Right lobe of liver (tissue), 6 donors: ENCODE results near the gene FAM151B. TPM values are rescaled to one million over a fixed set of nuclear protein-coding genes. Genes with fewer than 3 reads are reported as not detected.

Experiments used
- ATAC-seq, 4 donors: fragments of 200-7000 bp; cut with Tn5 transposase; one replicate each; pipeline ENCODE4 v1.9.1; 2020; ENCODE audit warnings: mild to moderate bottlenecking in 4 of 4, moderate library complexity in 4 of 4
- DNase-seq, 3 donors: peaks; one replicate each; pipeline ENCODE4 v3.0.0-alpha.2; 2020
- H3K27ac ChIP-seq, 3 donors: fragments of 200-600 bp; one replicate each; pipeline ENCODE4 v1.8.0; 2022
- H3K27me3 ChIP-seq, 2 donors: fragments of 200-600 bp; one replicate each; pipeline ENCODE4 v1.8.0; 2022
- H3K36me3 ChIP-seq, 4 donors: fragments of 200-600 bp; sonication (generic) in 1 of 4; one replicate each; pipeline versions ENCODE4 v1.5.1 to v1.8.0; 2017 to 2022; ENCODE audit warnings: control low read depth in 1 of 4
- H3K4me1 ChIP-seq, 4 donors: fragments of 200-600 bp; sonication (generic) in 1 of 4; one replicate each; pipeline versions ENCODE4 v1.5.1 to v1.8.0; 2017 to 2022; ENCODE audit warnings: control low read depth in 1 of 4
- H3K4me3 ChIP-seq, 3 donors: fragments of 200-600 bp; one replicate each; pipeline ENCODE4 v1.8.0; 2022
- H3K9me3 ChIP-seq, 4 donors: fragments of 200-600 bp; sonication (generic) in 1 of 4; one replicate each; pipeline versions ENCODE4 v1.5.1 to v1.8.0; 2017 to 2022; ENCODE audit warnings: control low read depth in 1 of 4
- CTCF ChIP-seq, 4 donors: fragments of 200-600 bp in 3 of 4; fragments of 450-650 bp in 1 of 4; IDR thresholded peaks; one replicate each; pipeline versions ENCODE4 v1.5.1 to v1.8.0; 2016 to 2022; ENCODE audit warnings: antibody characterized with exemption in 4 of 4, mild to moderate bottlenecking in 2 of 4
- POLR2A ChIP-seq: fragments of 450-650 bp; IDR thresholded peaks from one replicate; pipeline ENCODE4 v1.6.1; 2017; ENCODE audit warnings: antibody characterized with exemption, mild to moderate bottlenecking
- WGBS: methylation state at CpG from one replicate; pipeline ENCODE4 v1.1.6; 2018; ENCODE audit warnings: low coverage, low lambda C conversion rate; ENCODE audit not compliant: insufficient coverage; ENCODE audit errors: missing lambda C conversion rate; 5-methylcytosine and 5-hydroxymethylcytosine counted together
- intact Hi-C, 2 donors: fragments of 100-400 bp; cut with DNase I; formaldehyde crosslinking; loops; one replicate each; pipeline versions ENCODE4 v1.11.2 to v1.14.1; 2022
- total RNA-seq, 6 experiments: library from RNA; depleted of rRNA in 2 of 6; stranded (reverse); fragments of >200 nt in 2 of 6; fragmentation: NEBNext Ultra II Directional in 3 of 6; extraction: Animal tissue kit (Norgen Biotek cat#: 25700) in 3 of 6; gene quantifications; one replicate each; pipeline versions ENCODE4 v1.1.0 to v1.2.4, GENCODE V29; 2016 to 2023
- donor health status: DM: no; HTN: yes; CAD: no.
- donor health status: DM: no; HTN: no; CAD: no.
- donor health status: DM: no; HTN: no; CAD: no.
- donor health status: DM: no; HTN: yes; CAD: no.
- donor health status: DM: no; HTN: yes; CAD: no.

FAM151B gene
- total RNA-seq, 6 experiments from 2014 or later, result 0.81 to 1.6 (median 1.3) TPM

- intact Hi-C loops, result no loop called here
- Histone ChIP-seq H3K4me1 (no peaks in the 10 kb centered on the region), H3K9me3 (no peaks in the 10 kb centered on the region), H3K27ac (no peak overlapping the region), H3K27me3 (no peaks in the 10 kb centered on the region), H3K36me3 (no peaks in the 10 kb centered on the region), H3K4me3 (no peak overlapping the region)
- TF ChIP-seq CTCF (IDR thresholded peaks at IDR 0.05) (no peak), POLR2A (no peak)
- ATAC-seq (peak in 3 of 4 donors; percentile 39 to 79 (median 54)), DNase-seq (no peak)
- 9% methylated on average over 1 of the region's 1 CpG for WGBS
These were observed 16.9 kb downstream of the FAM151B start for GRCh38 chr5:80504833-80505232.

GRCh38 chr5:80507663-80508062 is 19.8 kb downstream of the FAM151B start:
- WGBS, result 90% methylated on average over 2 of the region's 3 CpGs
- H3K9me3 ChIP-seq, result no peaks in the 10 kb centered on the region
- intact Hi-C loops, result no loop called here

GRCh38 chr5:80508844-80509243 is 20.9 kb downstream of the FAM151B start:
- Histone ChIP-seq H3K27me3 (no peaks in the 10 kb centered on the region), H3K4me3 (no peak overlapping the region), H3K27ac (no peak overlapping the region), H3K9me3 (no peaks in the 10 kb centered on the region), H3K4me1 (no peaks in the 10 kb centered on the region), H3K36me3 (no peaks in the 10 kb centered on the region)
- intact Hi-C loops, result no loop called here
- 71% methylated on average over 6 of the region's 6 CpGs for WGBS
- ATAC-seq (no peak), DNase-seq (no peak)
- TF ChIP-seq POLR2A, result no peak
- no peak for TF ChIP-seq CTCF (IDR thresholded peaks at IDR 0.05)

More at GRCh38 chr5:80507663-80508062, 19.8 kb downstream of the FAM151B start:
- Histone ChIP-seq H3K4me1 (no peaks in the 10 kb centered on the region), H3K4me3 (no peak overlapping the region), H3K27ac (no peak overlapping the region), H3K27me3 (no peaks in the 10 kb centered on the region), H3K36me3 (no peaks in the 10 kb centered on the region)
- DNase-seq (no peak), ATAC-seq (no peak)
- TF ChIP-seq POLR2A, result no peak
- no peak for TF ChIP-seq CTCF (IDR thresholded peaks at IDR 0.05)

GRCh38 chr5:80509362-80509761 is 21.5 kb downstream of the FAM151B start:
- Histone ChIP-seq H3K4me1 (no peaks in the 10 kb centered on the region), H3K27ac (no peak overlapping the region), H3K27me3 (no peaks in the 10 kb centered on the region), H3K9me3 (no peaks in the 10 kb centered on the region), H3K36me3 (no peaks in the 10 kb centered on the region), H3K4me3 (no peak overlapping the region)
- no peak for TF ChIP-seq CTCF (IDR thresholded peaks at IDR 0.05)
- intact Hi-C loops, result no loop called here
- 89% methylated on average over 4 of the region's 4 CpGs for WGBS
- DNase-seq (no peak), ATAC-seq (no peak)

GRCh38 chr5:80516826-80517225 is 28.9 kb downstream of the FAM151B start:
- TF ChIP-seq CTCF (IDR thresholded peaks at IDR 0.05), result no peak
- no peak for TF ChIP-seq POLR2A
- H3K27me3 ChIP-seq, result no peaks in the 10 kb centered on the region
- ATAC-seq (no peak), DNase-seq (no peak)
- H3K4me3 ChIP-seq, result no peak overlapping the region
- no peaks in the 10 kb centered on the region for H3K4me1 ChIP-seq
- intact Hi-C loops, result no loop called here
- WGBS, result 87% methylated on average over 4 of the region's 4 CpGs
- H3K36me3 ChIP-seq, result no peaks in the 10 kb centered on the region
- no peak overlapping the region for H3K27ac ChIP-seq
- H3K9me3 ChIP-seq, result no peaks in the 10 kb centered on the region
